GM21528 (cell line): ENCODE results near the gene KLHL28.

ENCODE experiments used
- ATAC-seq: cut with Tn5 transposase; IDR thresholded peaks from one replicate; pipeline ENCODE4 v1.9.1; 2021; ENCODE audit warnings: mild to moderate bottlenecking, moderate library complexity; ENCODE audit not compliant: unreplicated experiment, low FRiP score

Gene KLHL28

GRCh38 chr14:44961554-44962333, at the start of gene KLHL28, which contains the start of gene TOGARAM1:
Gene KLHL28 (minus strand): TSS chr14:44961947. CDS start chr14:44945928, 16,019 bp downstream.
Gene TOGARAM1 (plus strand): TSS chr14:44962190. CDS start chr14:44962422, 232 bp downstream.
- peak; percentile 95 for ATAC-seq

GRCh38 chr14:45003924-45004323, 42.2 kb upstream of the KLHL28 start:
- ATAC-seq = no peak

- ATAC-seq = no peak
Measured at GRCh38 chr14:44995770-44996294, 34.1 kb upstream of the KLHL28 start.

GRCh38 chr14:44995196-44995595, 33.4 kb upstream of the KLHL28 start:
- no peak for ATAC-seq

GRCh38 chr14:44990533-44990932, 28.8 kb upstream of the KLHL28 start:
- ATAC-seq = no peak

- ATAC-seq = no peak
Measured at GRCh38 chr14:44989497-44990440, 28.0 kb upstream of the KLHL28 start.

GRCh38 chr14:44988694-44989093, 26.9 kb upstream of the KLHL28 start:
- ATAC-seq = no peak

GRCh38 chr14:44982594-44982993, 20.8 kb upstream of the KLHL28 start:
- ATAC-seq = no peak

- no peak for ATAC-seq
Measured at GRCh38 chr14:44981198-44981597, 19.5 kb upstream of the KLHL28 start.

GRCh38 chr14:44979740-44980356, 18.1 kb upstream of the KLHL28 start:
- no peak for ATAC-seq

- no peak for ATAC-seq
Measured at GRCh38 chr14:44979273-44979672, 17.5 kb upstream of the KLHL28 start.

GRCh38 chr14:44971459-44971858, 9.7 kb upstream of the KLHL28 start:
- no peak for ATAC-seq

- no peak for ATAC-seq
Measured at GRCh38 chr14:44970907-44971306, 9.2 kb upstream of the KLHL28 start.

GRCh38 chr14:44968714-44969113, 7.0 kb upstream of the KLHL28 start:
- no peak for ATAC-seq

GRCh38 chr14:44966601-44967336, 5.0 kb upstream of the KLHL28 start:
- no peak for ATAC-seq

GRCh38 chr14:44963775-44964380, 2.1 kb upstream of the KLHL28 start:
- no peak for ATAC-seq

- ATAC-seq = no peak
Measured at GRCh38 chr14:44963044-44963528, 1.3 kb upstream of the KLHL28 start.

- ATAC-seq = peak; percentile 44
Measured at GRCh38 chr14:44962334-44963043, 742 bp upstream of the KLHL28 start.

GRCh38 chr14:44961151-44961553, 595 bp downstream of the KLHL28 start:
- ATAC-seq = peak; percentile 22
